Fibroblast of mammary gland (primary cell): ENCODE measurements around the gene LIG1.

Experiments
- DNase-seq: peaks from one replicate; pipeline ENCODE4 v3.0.0-alpha.2; 2010; ENCODE audit warnings: low read depth
- H3K4me3 ChIP-seq: 2 replicates; pipeline ENCODE4 v1.5.1; 2011; ENCODE audit warnings: low read depth, mild to moderate bottlenecking, low read length, moderate library complexity; ENCODE audit not compliant: control insufficient read depth
- TF ChIP-seq, protein P1 (sequence below): conservative IDR thresholded peaks from 2 replicates; pipeline ENCODE4 v1.5.1; 2011; ENCODE audit warnings: low read depth, low read length, inconsistent platforms; ENCODE audit not compliant: control insufficient read depth, insufficient read depth

LIG1 gene

DNA sequence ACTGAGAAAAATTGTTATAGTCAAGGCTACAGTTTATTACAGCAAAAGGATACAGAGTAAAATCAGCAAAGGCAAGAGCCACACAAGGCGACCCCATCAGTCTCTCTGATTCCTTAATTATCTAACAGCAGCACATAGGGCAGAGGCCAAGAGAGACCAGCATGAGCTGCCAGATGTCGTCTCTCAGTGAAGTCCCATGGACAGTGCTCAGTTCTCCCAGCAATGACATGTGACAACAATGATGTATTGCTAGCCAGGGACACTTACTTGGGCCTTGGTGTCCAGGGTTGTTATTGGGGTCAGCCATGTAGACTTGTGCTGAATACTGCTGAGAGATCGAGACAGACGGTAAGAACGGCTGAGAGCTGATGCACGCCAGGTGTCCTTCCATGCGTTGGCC is 22.6 kb upstream of the LIG1 start:
- no peak overlapping the region for H3K4me3 ChIP-seq
- TF ChIP-seq, protein P1, sequence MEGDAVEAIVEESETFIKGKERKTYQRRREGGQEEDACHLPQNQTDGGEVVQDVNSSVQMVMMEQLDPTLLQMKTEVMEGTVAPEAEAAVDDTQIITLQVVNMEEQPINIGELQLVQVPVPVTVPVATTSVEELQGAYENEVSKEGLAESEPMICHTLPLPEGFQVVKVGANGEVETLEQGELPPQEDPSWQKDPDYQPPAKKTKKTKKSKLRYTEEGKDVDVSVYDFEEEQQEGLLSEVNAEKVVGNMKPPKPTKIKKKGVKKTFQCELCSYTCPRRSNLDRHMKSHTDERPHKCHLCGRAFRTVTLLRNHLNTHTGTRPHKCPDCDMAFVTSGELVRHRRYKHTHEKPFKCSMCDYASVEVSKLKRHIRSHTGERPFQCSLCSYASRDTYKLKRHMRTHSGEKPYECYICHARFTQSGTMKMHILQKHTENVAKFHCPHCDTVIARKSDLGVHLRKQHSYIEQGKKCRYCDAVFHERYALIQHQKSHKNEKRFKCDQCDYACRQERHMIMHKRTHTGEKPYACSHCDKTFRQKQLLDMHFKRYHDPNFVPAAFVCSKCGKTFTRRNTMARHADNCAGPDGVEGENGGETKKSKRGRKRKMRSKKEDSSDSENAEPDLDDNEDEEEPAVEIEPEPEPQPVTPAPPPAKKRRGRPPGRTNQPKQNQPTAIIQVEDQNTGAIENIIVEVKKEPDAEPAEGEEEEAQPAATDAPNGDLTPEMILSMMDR, result no peak
- DNase-seq, result no peak

DNA sequence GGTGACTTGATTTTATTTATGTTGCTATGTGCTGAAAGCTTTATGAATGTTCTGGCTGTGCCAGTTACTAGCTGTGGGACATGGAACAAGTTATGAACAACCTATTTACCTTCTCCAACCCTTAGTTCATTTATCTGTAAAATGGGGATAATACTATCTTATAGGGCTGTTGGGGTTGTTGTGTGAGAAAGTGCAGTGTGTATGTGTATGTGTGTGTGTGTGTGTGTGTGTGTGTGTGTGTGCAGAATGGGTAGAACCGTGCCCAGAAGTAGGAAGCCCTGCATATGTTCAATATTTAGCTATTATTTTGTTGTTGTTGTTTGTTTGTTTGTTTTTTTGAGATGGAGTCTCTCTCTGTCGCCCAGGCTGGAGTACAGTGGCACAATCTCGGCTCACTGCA is 20.7 kb upstream of the LIG1 start:
- no peak for DNase-seq
- no peak overlapping the region for H3K4me3 ChIP-seq
- TF ChIP-seq, protein P1, result no peak

DNA sequence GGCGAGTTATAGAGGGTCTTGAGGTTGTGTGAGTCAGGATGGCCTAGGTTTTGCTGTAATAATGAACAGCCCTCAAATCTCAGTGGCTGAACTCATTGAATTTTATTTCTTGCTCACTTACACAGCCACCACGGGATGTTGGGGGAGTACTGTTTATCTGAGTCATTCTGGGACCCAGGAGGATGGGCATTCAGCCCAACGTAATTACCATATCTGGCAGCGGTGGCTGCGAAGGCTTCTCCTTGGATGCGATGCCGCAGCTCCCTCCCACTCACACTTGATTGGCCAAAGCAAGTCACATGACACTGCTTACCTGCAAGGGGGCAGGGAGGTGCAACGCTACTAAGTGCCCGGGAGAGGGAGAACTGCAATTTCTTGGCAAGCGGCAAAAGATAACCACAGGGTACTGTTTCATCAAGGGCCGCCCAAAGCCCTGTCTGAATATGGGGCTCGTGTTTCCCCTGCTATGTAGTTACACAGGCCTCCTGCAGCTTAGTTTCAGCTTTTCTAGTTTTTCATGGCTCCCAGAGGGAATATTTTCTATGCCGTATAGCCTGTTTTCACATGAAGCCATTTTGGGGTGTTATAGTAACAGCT is 20.2 kb upstream of the LIG1 start:
- TF ChIP-seq, protein P1, result no peak
- DNase-seq, result peak; percentile 82
- no peak overlapping the region for H3K4me3 ChIP-seq

DNA sequence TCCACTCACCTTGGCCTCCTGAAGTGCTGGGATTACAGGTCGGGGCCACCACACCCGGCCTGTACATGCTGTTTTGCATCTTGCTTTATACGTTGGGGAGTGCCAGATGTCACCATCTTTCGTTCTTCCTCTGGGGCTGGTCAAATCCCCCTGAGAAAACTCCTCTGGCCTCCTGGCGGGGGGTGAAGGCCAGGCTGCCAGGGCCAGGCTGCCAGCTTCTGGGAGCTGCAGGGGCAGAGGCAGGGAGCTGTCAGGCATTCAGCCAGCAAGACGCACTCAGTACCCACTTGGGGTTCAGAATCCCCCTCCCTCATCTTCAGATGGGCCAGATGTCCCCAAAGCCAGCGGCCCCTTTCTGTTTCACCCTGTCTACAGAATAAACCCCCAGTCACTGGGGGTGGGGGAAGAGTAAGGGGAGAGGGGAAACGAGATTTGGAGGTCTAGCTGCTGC is 16.4 kb upstream of the LIG1 start:
- H3K4me3 ChIP-seq, result no peak overlapping the region
- TF ChIP-seq, protein P1, result no peak
- DNase-seq, result no peak

DNA sequence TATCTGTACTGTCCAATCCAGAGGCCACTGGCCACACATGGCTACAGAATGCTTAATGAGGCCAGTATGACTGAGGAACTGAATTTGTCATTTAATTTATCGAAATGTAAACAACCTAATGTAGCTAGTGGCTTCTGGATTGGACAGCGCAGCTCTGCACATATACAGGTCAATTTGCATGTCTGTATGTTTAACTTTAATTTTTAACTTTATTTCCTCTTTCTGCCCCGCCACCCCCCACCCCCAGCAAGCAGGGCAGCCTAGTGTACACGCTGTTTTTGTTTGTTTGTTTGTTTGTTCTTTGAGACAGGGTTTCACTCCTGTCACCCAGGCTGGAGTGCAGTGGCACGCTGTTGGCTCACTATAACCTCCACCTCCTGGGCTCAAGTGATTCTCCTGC is 15.9 kb upstream of the LIG1 start:
- TF ChIP-seq, protein P1, result no peak
- DNase-seq, result no peak
- no peak overlapping the region for H3K4me3 ChIP-seq

DNA sequence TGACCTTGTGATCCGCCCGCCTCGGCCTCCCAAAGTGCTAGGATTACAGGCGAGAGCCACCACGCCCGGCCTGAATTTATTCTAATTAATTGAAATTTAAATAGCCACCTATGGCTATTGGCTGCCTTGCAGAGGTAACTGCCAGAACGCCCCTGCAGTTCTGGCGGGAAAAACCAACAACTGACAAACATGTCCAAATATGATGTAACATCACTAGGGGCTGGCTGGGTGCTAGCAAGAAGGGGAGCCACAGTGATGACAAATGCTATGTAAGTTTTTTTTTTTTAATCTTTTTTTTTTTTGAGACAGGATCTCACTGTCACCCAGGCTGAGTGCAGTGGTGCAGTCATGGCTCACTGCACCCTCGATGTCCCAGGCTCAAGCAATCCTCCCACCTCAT is 13.2 kb upstream of the LIG1 start:
- TF ChIP-seq, protein P1, result no peak
- no peak overlapping the region for H3K4me3 ChIP-seq
- DNase-seq, result no peak

DNA sequence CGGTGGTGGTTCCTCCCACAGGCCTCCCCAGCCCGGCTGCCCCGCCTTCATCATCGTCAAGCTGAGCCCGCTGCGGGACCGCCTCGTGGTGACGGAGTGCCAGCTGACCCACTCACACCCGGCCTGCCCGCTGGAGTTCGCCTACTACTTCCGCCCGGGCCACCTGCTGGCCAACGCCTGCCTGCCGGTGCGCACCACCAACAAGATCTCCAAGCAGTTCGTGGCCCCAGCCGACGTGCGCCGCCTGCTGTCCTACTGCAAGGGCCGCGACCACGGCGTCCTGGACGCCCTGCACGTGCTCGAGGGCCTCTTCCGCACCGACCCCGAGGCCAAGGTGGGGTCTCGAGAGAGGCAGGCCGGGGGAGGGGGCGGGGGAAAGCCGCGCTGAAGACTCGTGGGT is 12.3 kb upstream of the LIG1 start:
- TF ChIP-seq, protein P1, result no peak
- DNase-seq, result no peak
- no peak overlapping the region for H3K4me3 ChIP-seq
